ENCODE measurements around the gene ANKRD36C. TPM values are rescaled to one million over a fixed set of nuclear protein-coding genes. Genes with fewer than 3 reads are reported as not detected.
"Not testable (repeated sequence)": the region's sequence is repeated elsewhere in the genome, so short reads cannot be mapped to it uniquely, and the experiment has no call there.

Gene ANKRD36C
- total RNA-seq, 1 donor from 2014 or later: 52.9 TPM

- peaks cover 55% of the 10 kb centered on the region for H3K9me3 Mint-ChIP-seq
- H3K27me3 Mint-ChIP-seq (ENCODE audit: insufficient read depth); H3K4me1 Mint-ChIP-seq (ENCODE audit: low read depth); DNase-seq (ENCODE audit: low spot score); intact Hi-C loops (cut with micrococcal nuclease); H3K27ac Mint-ChIP-seq; H3K4me3 Mint-ChIP-seq: not testable (repeated sequence)
- peaks cover 23% of the 10 kb centered on the region for H3K36me3 Mint-ChIP-seq (ENCODE audit: low read depth)
These were observed 167.4 kb downstream of the ANKRD36C start for GRCh38 chr2:95824218-95824617.

- H3K27me3 Mint-ChIP-seq (ENCODE audit: insufficient read depth); DNase-seq (ENCODE audit: low spot score); intact Hi-C loops (cut with micrococcal nuclease); H3K4me3 Mint-ChIP-seq; H3K27ac Mint-ChIP-seq; H3K4me1 Mint-ChIP-seq (ENCODE audit: low read depth): not testable (repeated sequence)
- Mint-ChIP-seq H3K9me3 (peaks cover 60% of the 10 kb centered on the region), H3K36me3 (ENCODE audit: low read depth) (peaks cover 24% of the 10 kb centered on the region)
These were observed 174.1 kb downstream of the ANKRD36C start for GRCh38 chr2:95817521-95817920.

GRCh38 chr2:95813311-95813710, 178.3 kb downstream of the ANKRD36C start:
- Mint-ChIP-seq H3K36me3 (ENCODE audit: low read depth) (peaks cover 25% of the 10 kb centered on the region), H3K9me3 (peaks cover 37% of the 10 kb centered on the region)
- H3K27me3 Mint-ChIP-seq (ENCODE audit: insufficient read depth); H3K4me1 Mint-ChIP-seq (ENCODE audit: low read depth); H3K27ac Mint-ChIP-seq; DNase-seq (ENCODE audit: low spot score); H3K4me3 Mint-ChIP-seq; intact Hi-C loops (cut with micrococcal nuclease): not testable (repeated sequence)

- no peak for DNase-seq (ENCODE audit: low spot score)
- H3K4me3 Mint-ChIP-seq: no peak overlapping the region
- H3K27me3 Mint-ChIP-seq (ENCODE audit: insufficient read depth): no peaks in the 10 kb centered on the region
- no peak overlapping the region for H3K27ac Mint-ChIP-seq
- intact Hi-C loops (cut with micrococcal nuclease): no loop called here
- H3K9me3 Mint-ChIP-seq: peaks cover 17% of the 10 kb centered on the region
- H3K36me3 Mint-ChIP-seq (ENCODE audit: low read depth): peaks cover 2% of the 10 kb centered on the region
- H3K4me1 Mint-ChIP-seq (ENCODE audit: low read depth): no peaks in the 10 kb centered on the region
These were observed 191.7 kb downstream of the ANKRD36C start for GRCh38 chr2:95799892-95800291.

- H3K27me3 Mint-ChIP-seq (ENCODE audit: insufficient read depth); H3K27ac Mint-ChIP-seq; intact Hi-C loops (cut with micrococcal nuclease); H3K4me3 Mint-ChIP-seq; H3K36me3 Mint-ChIP-seq (ENCODE audit: low read depth); H3K4me1 Mint-ChIP-seq (ENCODE audit: low read depth); DNase-seq (ENCODE audit: low spot score): not testable (repeated sequence)
- H3K9me3 Mint-ChIP-seq: peaks cover 12% of the 10 kb centered on the region
These were observed 192.3 kb downstream of the ANKRD36C start for GRCh38 chr2:95799147-95799889.

GRCh38 chr2:95796249-95797099, 195.2 kb downstream of the ANKRD36C start:
- DNase-seq (ENCODE audit: low spot score); intact Hi-C loops (cut with micrococcal nuclease); H3K4me1 Mint-ChIP-seq (ENCODE audit: low read depth); H3K4me3 Mint-ChIP-seq; H3K27ac Mint-ChIP-seq; H3K9me3 Mint-ChIP-seq; H3K27me3 Mint-ChIP-seq (ENCODE audit: insufficient read depth); H3K36me3 Mint-ChIP-seq (ENCODE audit: low read depth): not testable (repeated sequence)

- H3K36me3 Mint-ChIP-seq (ENCODE audit: low read depth); H3K4me3 Mint-ChIP-seq; H3K27me3 Mint-ChIP-seq (ENCODE audit: insufficient read depth); DNase-seq (ENCODE audit: low spot score); H3K9me3 Mint-ChIP-seq; intact Hi-C loops (cut with micrococcal nuclease); H3K4me1 Mint-ChIP-seq (ENCODE audit: low read depth); H3K27ac Mint-ChIP-seq: not testable (repeated sequence)
These were observed 197.7 kb downstream of the ANKRD36C start for GRCh38 chr2:95793970-95794369.

GRCh38 chr2:95790180-95790579, 201.4 kb downstream of the ANKRD36C start:
- H3K27me3 Mint-ChIP-seq (ENCODE audit: insufficient read depth); DNase-seq (ENCODE audit: low spot score); H3K9me3 Mint-ChIP-seq; H3K36me3 Mint-ChIP-seq (ENCODE audit: low read depth); H3K4me3 Mint-ChIP-seq; intact Hi-C loops (cut with micrococcal nuclease); H3K4me1 Mint-ChIP-seq (ENCODE audit: low read depth); H3K27ac Mint-ChIP-seq: not testable (repeated sequence)

- DNase-seq (ENCODE audit: low spot score); H3K4me3 Mint-ChIP-seq; H3K27ac Mint-ChIP-seq; intact Hi-C loops (cut with micrococcal nuclease); H3K9me3 Mint-ChIP-seq; H3K27me3 Mint-ChIP-seq (ENCODE audit: insufficient read depth); H3K4me1 Mint-ChIP-seq (ENCODE audit: low read depth); H3K36me3 Mint-ChIP-seq (ENCODE audit: low read depth): not testable (repeated sequence)
These were observed 202.2 kb downstream of the ANKRD36C start for GRCh38 chr2:95789385-95789784.

GRCh38 chr2:95788642-95789041, 203.0 kb downstream of the ANKRD36C start:
- H3K27ac Mint-ChIP-seq; H3K27me3 Mint-ChIP-seq (ENCODE audit: insufficient read depth); DNase-seq (ENCODE audit: low spot score); H3K4me3 Mint-ChIP-seq; H3K36me3 Mint-ChIP-seq (ENCODE audit: low read depth); H3K4me1 Mint-ChIP-seq (ENCODE audit: low read depth); intact Hi-C loops (cut with micrococcal nuclease); H3K9me3 Mint-ChIP-seq: not testable (repeated sequence)

Other genes with a start within 250 kb of the ANKRD36C start
- 18.4 and 18.7 TPM in 2 replicates for gene GPAT2, start 43.1 kb upstream of the ANKRD36C start, total RNA-seq
- gene ADRA2B, start 124.7 kb upstream of the ANKRD36C start, total RNA-seq: 0.12 and 0.21 TPM in 2 replicates
- gene ASTL, start 146.7 kb upstream of the ANKRD36C start, total RNA-seq: 2.0 and 2.9 TPM in 2 replicates
- gene DUSP2, start 153.6 kb upstream of the ANKRD36C start, total RNA-seq: 494 and 500 TPM in 2 replicates
- gene STARD7, start 217.0 kb upstream of the ANKRD36C start, total RNA-seq: 216 and 229 TPM in 2 replicates